ENCODE measurements around the gene CREG2. TPM values are rescaled to one million over a fixed set of nuclear protein-coding genes. Genes with fewer than 3 reads are reported as not detected.

Gene CREG2
- polyA plus RNA-seq, result 1 to 10 TPM in 1 of 4 donors, under 1 TPM in 2, not detected in 1; under 0.01 to 6.8 (median 0.24) TPM
- long read RNA-seq, donor 1, result 0 reads
- long read RNA-seq, donor 2, result 0 reads
- long read RNA-seq, donor 3, result 0 reads
- long read RNA-seq, donor 4, result 0 reads
- long read RNA-seq, donor 5, full-length matches to known transcripts, result 1 of 1 reads
- long read RNA-seq, donor 5, partial matches to known transcripts, result 0 of 1 reads
- long read RNA-seq, donor 5, other reads (novel, unspliced or antisense), result 0 of 1 reads
- long read RNA-seq, donor 6, full-length matches to known transcripts, result 3 of 3 reads
- long read RNA-seq, donor 6, partial matches to known transcripts, result 0 of 3 reads
- long read RNA-seq, donor 6, other reads (novel, unspliced or antisense), result 0 of 3 reads
- long read RNA-seq, donor 7, result 0 reads
- long read RNA-seq, donor 8, result 0 reads
- long read RNA-seq, donor 9, result 0 reads
- long read RNA-seq, donor 10, result 0 reads

DNA sequence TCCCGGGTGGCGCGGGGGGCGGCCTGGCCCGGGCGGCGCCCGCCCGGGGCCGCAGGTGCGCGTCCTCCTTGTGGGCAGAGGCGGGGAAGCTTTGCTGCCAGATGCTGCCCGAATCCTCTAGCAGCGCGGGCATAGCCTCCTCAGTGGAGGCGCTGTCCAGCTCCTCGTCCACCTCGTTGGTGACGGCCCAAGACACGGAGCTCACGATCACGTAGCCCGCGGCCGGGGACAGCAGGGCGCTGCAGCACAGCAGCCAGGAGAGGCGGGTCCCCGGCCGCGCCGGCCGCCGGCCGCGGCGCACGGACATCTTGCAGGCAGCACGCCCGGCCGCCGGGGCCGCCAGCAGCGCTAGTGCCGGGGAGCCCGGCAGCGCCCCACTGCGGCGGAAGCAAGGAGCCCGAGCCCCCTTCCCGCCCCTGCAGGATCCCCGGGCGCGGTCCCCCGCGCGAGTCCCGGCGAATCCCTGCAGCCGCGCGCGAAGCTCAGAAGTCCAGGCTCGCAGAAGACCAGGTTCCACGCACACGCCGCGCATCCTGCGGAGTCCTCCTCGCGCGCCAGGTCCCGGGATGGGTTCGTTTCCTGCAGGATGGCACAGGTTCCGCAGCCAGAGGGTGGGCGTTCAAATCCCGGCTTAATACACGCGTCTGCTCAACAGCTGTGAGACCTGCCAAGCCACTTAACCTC is at the start of gene CREG2:
CREG2 (minus strand) TSS at position 353 of the 684 bp plus-strand sequence; CDS start at position 307, 46 bp downstream.
- no peak for FAIRE-seq
- 1 to 2% (median 1%) methylated on average over 37 to 79 of the region's 79 CpGs for WGBS, 3 donors
- H3K27me3 ChIP-seq (ENCODE audit: control insufficient read depth in 3 of 3, insufficient read depth in 3 of 3, low read length in 3 of 3), result peaks cover 9 to 48% (median 22%) of the 10 kb centered on the region in 3 donors
- DNase-seq, result peak; percentile 8 to 81
- H3K36me3 ChIP-seq (ENCODE audit: control insufficient read depth in 3 of 3, insufficient read depth in 2 of 3, low read depth in 1 of 3, low read length in 3 of 3), result no peaks in the 10 kb centered on the region
- H3K4me1 ChIP-seq (ENCODE audit: control insufficient read depth in 3 of 3, insufficient read depth in 2 of 3, low read depth in 1 of 3, low read length in 2 of 3), result peaks cover 0 to 3% (median 0%) of the 10 kb centered on the region in 3 donors
- no peaks in the 10 kb centered on the region for H3K9me3 ChIP-seq (ENCODE audit: control insufficient read depth in 2 of 2, insufficient read depth in 1 of 2, low read depth in 1 of 2, low read length in 1 of 2)
- H3K27ac ChIP-seq (ENCODE audit: low read depth in 1 of 3, low read length in 2 of 3), result no peak within 1 kb of the TSS
- H3K4me3 ChIP-seq (ENCODE audit: low read depth in 1 of 3, low read length in 3 of 3), result peak within 1 kb of the TSS in 2 of 3 donors; percentile 28 to 42

DNA sequence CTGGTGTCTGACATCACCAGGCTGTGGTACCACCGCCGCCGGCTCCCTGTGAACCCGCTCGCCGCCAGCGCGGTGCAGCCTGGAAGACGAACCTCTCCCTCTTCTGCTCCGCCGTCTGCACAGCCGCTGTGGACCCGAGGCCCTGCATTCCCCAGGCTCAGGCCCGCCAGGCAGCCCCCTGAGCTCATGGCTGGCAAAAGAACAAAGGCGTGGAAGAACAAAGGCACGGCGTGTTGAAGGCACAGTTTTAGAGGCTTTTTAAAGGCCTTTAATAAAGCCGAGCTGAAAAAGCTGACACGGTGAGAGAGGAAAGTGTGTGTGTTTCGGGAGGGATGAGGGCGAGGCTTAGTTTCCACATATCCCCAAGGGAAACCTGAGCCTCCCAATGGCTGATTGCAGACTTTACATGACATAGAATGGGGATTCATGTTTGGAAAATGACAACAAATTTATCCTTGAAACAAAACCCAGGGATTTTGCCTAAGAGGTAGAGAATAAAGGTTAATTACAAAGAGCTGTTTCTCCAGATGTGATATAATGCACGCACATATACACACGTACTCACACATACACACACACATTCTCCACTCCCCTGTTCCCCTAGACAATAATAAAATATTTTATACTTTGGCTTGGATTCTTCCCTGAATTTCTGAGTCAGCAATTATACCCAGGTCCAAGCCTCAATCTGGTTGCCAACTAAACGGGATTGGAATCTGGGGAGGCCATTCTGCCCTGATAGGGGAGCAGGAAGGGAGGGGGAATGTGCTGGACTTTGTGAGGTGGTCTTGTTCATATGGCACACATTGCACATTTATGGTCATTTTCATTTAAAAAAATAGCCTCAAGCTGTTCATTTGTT is 47.9 kb upstream of the CREG2 start:
- H3K27ac ChIP-seq (ENCODE audit: low read depth in 1 of 3, low read length in 2 of 3), result no peak overlapping the region
- 72 to 81% (median 78%) methylated on average over 22 to 24 of the region's 24 CpGs for WGBS, 3 donors
- H3K9me3 ChIP-seq (ENCODE audit: control insufficient read depth in 2 of 2, insufficient read depth in 1 of 2, low read depth in 1 of 2, low read length in 1 of 2), result no peaks in the 10 kb centered on the region
- H3K4me3 ChIP-seq (ENCODE audit: low read depth in 1 of 3, low read length in 3 of 3), result no peak overlapping the region
- no peaks in the 10 kb centered on the region for H3K36me3 ChIP-seq (ENCODE audit: control insufficient read depth in 3 of 3, insufficient read depth in 2 of 3, low read depth in 1 of 3, low read length in 3 of 3)
- H3K27me3 ChIP-seq (ENCODE audit: control insufficient read depth in 3 of 3, insufficient read depth in 3 of 3, low read length in 3 of 3), result peaks cover 0 to 3% (median 0%) of the 10 kb centered on the region in 3 donors
- no peaks in the 10 kb centered on the region for H3K4me1 ChIP-seq (ENCODE audit: control insufficient read depth in 3 of 3, insufficient read depth in 2 of 3, low read depth in 1 of 3, low read length in 2 of 3)
- DNase-seq (peak in 1 of 2 donors; percentile 13), FAIRE-seq (no peak)

DNA sequence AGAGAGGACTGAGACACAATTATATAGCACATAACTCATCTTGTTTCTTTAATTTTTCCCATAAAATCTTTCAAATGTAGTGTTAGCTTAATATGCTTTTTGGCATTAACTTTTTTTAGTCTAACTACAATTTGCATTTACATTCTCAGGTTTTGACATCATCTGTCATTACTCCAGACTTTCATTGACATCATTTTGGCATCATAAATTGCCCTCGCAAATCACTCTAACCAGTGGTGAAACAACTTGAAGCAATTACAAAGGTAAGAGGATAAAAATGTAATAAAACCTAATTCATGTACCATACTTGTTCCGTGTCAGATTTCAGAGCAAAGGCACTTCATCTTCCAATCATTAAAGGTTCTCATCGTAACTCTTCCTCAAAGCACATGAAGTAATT is 46.2 kb upstream of the CREG2 start:
- Histone ChIP-seq H3K36me3 (ENCODE audit: control insufficient read depth in 3 of 3, insufficient read depth in 2 of 3, low read depth in 1 of 3, low read length in 3 of 3) (no peaks in the 10 kb centered on the region), H3K9me3 (ENCODE audit: control insufficient read depth in 2 of 2, insufficient read depth in 1 of 2, low read depth in 1 of 2, low read length in 1 of 2) (no peaks in the 10 kb centered on the region), H3K4me1 (ENCODE audit: control insufficient read depth in 3 of 3, insufficient read depth in 2 of 3, low read depth in 1 of 3, low read length in 2 of 3) (no peaks in the 10 kb centered on the region), H3K27ac (ENCODE audit: low read depth in 1 of 3, low read length in 2 of 3) (no peak overlapping the region), H3K4me3 (ENCODE audit: low read depth in 1 of 3, low read length in 3 of 3) (no peak overlapping the region), H3K27me3 (ENCODE audit: control insufficient read depth in 3 of 3, insufficient read depth in 3 of 3, low read length in 3 of 3) (peaks cover 0 to 3% (median 0%) of the 10 kb centered on the region in 3 donors)
- FAIRE-seq (no peak), DNase-seq (no peak)
- 67 to 85% (median 79%) methylated on average over 3 of the region's 3 CpGs for WGBS, 3 donors

DNA sequence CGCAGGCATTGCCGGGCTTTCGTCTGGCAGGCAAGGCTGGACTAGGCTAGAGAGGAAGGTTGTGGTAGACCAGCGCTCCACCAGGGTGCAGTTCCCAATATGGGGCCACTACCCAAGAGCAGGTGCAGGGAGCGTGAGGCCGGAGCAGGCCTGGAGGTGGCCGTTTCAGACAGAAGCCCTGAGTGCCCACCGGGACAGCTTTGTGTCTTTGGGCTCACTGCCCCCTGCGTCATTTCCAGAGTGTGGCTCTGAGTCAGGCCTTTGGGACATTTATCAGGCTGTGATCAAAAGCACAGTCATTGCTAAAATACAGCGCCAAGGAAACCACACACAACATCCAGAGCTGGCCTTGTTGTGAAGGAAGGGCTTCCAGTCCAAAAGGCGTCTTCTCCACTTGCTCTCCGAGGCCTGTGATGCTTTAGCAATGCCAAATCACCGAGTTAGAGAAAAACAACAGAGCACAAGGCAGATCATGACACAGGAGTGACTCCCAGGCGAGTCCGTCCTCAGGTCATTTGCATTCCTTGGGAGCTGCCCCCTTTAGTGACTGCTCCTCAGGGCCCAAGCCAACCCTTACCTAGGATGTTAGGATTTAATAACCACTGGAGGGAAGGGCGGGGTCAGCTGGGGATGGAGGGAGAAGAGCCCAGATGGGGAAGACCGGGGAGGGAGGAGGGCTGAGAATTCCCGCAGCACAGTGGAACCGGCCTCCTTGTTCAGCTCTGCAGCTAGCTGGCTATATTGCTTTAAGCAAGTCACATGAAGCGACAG is 45.3 kb upstream of the CREG2 start:
- Histone ChIP-seq H3K4me3 (ENCODE audit: low read depth in 1 of 3, low read length in 3 of 3) (no peak overlapping the region), H3K9me3 (ENCODE audit: control insufficient read depth in 2 of 2, insufficient read depth in 1 of 2, low read depth in 1 of 2, low read length in 1 of 2) (no peaks in the 10 kb centered on the region), H3K4me1 (ENCODE audit: control insufficient read depth in 3 of 3, insufficient read depth in 2 of 3, low read depth in 1 of 3, low read length in 2 of 3) (no peaks in the 10 kb centered on the region), H3K36me3 (ENCODE audit: control insufficient read depth in 3 of 3, insufficient read depth in 2 of 3, low read depth in 1 of 3, low read length in 3 of 3) (no peaks in the 10 kb centered on the region), H3K27ac (ENCODE audit: low read depth in 1 of 3, low read length in 2 of 3) (no peak overlapping the region), H3K27me3 (ENCODE audit: control insufficient read depth in 3 of 3, insufficient read depth in 3 of 3, low read length in 3 of 3) (peaks cover 0 to 3% (median 0%) of the 10 kb centered on the region in 3 donors)
- no peak for DNase-seq
- WGBS, 3 donors, result 87 to 89% (median 88%) methylated on average over 20 of the region's 20 CpGs
- FAIRE-seq, result no peak

GRCh38 chr2:101431486-101431885 is 44.2 kb upstream of the CREG2 start:
- Histone ChIP-seq H3K4me3 (ENCODE audit: low read depth in 1 of 3, low read length in 3 of 3) (no peak overlapping the region), H3K4me1 (ENCODE audit: control insufficient read depth in 3 of 3, insufficient read depth in 2 of 3, low read depth in 1 of 3, low read length in 2 of 3) (no peaks in the 10 kb centered on the region), H3K36me3 (ENCODE audit: control insufficient read depth in 3 of 3, insufficient read depth in 2 of 3, low read depth in 1 of 3, low read length in 3 of 3) (no peaks in the 10 kb centered on the region), H3K27me3 (ENCODE audit: control insufficient read depth in 3 of 3, insufficient read depth in 3 of 3, low read length in 3 of 3) (peaks cover 0 to 3% (median 0%) of the 10 kb centered on the region in 3 donors), H3K9me3 (ENCODE audit: control insufficient read depth in 2 of 2, insufficient read depth in 1 of 2, low read depth in 1 of 2, low read length in 1 of 2) (no peaks in the 10 kb centered on the region), H3K27ac (ENCODE audit: low read depth in 1 of 3, low read length in 2 of 3) (no peak overlapping the region)
- no peak for FAIRE-seq
- 82 to 90% (median 84%) methylated on average over 4 of the region's 4 CpGs for WGBS, 3 donors
- DNase-seq, result no peak

DNA sequence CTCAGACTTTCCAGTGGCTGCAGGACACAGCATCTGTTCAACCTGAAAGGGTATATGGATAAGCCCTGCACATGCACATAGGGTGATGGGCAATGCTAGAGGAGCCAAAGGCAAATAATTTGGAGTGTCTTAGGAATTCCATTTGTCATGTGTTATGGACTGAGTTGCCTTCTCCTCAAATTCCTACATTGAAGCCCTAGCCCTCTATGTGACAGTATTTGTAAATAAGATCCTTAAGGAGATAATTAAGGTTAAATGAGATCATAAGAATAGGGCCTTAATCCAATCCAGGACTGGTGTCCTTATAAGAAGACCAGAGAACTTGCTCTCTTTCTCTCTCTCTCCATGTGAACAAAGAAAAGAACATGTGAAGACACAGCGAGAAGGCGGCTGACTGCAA is 42.9 kb upstream of the CREG2 start:
- DNase-seq (no peak), FAIRE-seq (no peak)
- H3K36me3 ChIP-seq (ENCODE audit: control insufficient read depth in 3 of 3, insufficient read depth in 2 of 3, low read depth in 1 of 3, low read length in 3 of 3), result no peaks in the 10 kb centered on the region
- no peaks in the 10 kb centered on the region for H3K9me3 ChIP-seq (ENCODE audit: control insufficient read depth in 2 of 2, insufficient read depth in 1 of 2, low read depth in 1 of 2, low read length in 1 of 2)
- no peaks in the 10 kb centered on the region for H3K4me1 ChIP-seq (ENCODE audit: control insufficient read depth in 3 of 3, insufficient read depth in 2 of 3, low read depth in 1 of 3, low read length in 2 of 3)
- 92 to 100% (median 100%) methylated on average over 2 of the region's 2 CpGs for WGBS, 3 donors
- H3K4me3 ChIP-seq (ENCODE audit: low read depth in 1 of 3, low read length in 3 of 3), result no peak overlapping the region
- H3K27ac ChIP-seq (ENCODE audit: low read depth in 1 of 3, low read length in 2 of 3), result no peak overlapping the region
- peaks cover 0 to 2% (median 0%) of the 10 kb centered on the region in 3 donors for H3K27me3 ChIP-seq (ENCODE audit: control insufficient read depth in 3 of 3, insufficient read depth in 3 of 3, low read length in 3 of 3)

DNA sequence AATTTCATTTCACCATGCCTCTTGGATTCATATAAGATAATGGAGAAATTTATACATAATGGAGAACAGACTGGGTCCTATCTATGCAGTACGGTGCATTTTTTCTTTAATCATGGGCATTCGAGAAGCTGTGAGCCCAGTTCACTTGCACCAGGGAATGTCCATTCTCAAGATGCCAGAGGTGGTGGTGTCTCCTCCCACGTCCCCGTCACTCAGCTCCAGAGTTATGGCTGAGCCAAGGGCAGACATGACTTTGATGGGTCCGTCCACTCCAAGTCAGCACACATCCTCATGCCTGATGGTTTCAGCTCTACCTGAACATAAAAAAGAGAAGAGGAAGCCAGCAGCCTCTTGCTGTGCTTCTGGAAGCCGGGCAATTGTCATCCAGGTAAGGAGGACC is 42.1 kb upstream of the CREG2 start:
- 88 to 94% (median 91%) methylated on average over 6 of the region's 6 CpGs for WGBS, 3 donors
- no peak for FAIRE-seq
- H3K27ac ChIP-seq (ENCODE audit: low read depth in 1 of 3, low read length in 2 of 3), result no peak overlapping the region
- no peaks in the 10 kb centered on the region for H3K9me3 ChIP-seq (ENCODE audit: control insufficient read depth in 2 of 2, insufficient read depth in 1 of 2, low read depth in 1 of 2, low read length in 1 of 2)
- DNase-seq, result no peak
- H3K36me3 ChIP-seq (ENCODE audit: control insufficient read depth in 3 of 3, insufficient read depth in 2 of 3, low read depth in 1 of 3, low read length in 3 of 3), result no peaks in the 10 kb centered on the region
- no peaks in the 10 kb centered on the region for H3K27me3 ChIP-seq (ENCODE audit: control insufficient read depth in 3 of 3, insufficient read depth in 3 of 3, low read length in 3 of 3)
- no peak overlapping the region for H3K4me3 ChIP-seq (ENCODE audit: low read depth in 1 of 3, low read length in 3 of 3)
- no peaks in the 10 kb centered on the region for H3K4me1 ChIP-seq (ENCODE audit: control insufficient read depth in 3 of 3, insufficient read depth in 2 of 3, low read depth in 1 of 3, low read length in 2 of 3)
